ENCODE data around the gene DAO. TPM values are rescaled to one million over a fixed set of nuclear protein-coding genes. Genes with fewer than 3 reads are reported as not detected.

The DAO gene
- not detected in 2 replicates for total RNA-seq

GRCh38 chr12:108879615-108880254 lies at the start of gene DAO:
Gene DAO (plus strand): TSS chr12:108880092. CDS start chr12:108885007, 4,915 bp downstream.

Other genes with a start within 250 kb of the DAO start
- gene SELPLG, start 246.2 kb upstream of the DAO start, total RNA-seq, result 0.11 and 0.26 TPM in 2 replicates
- gene CORO1C, start 148.6 kb upstream of the DAO start, total RNA-seq, result 221 and 264 TPM in 2 replicates
- 20.0 and 23.9 TPM in 2 replicates for gene SSH1, start 22.5 kb upstream of the DAO start, total RNA-seq
- gene SVOP, start 141.0 kb downstream of the DAO start, total RNA-seq, result not detected in 2 replicates
- gene USP30, start 172.5 kb downstream of the DAO start, total RNA-seq, result 5.5 and 6.5 TPM in 2 replicates
- 3.4 and 9.4 TPM in 2 replicates for gene ALKBH2, start 213.4 kb downstream of the DAO start, total RNA-seq
- gene UNG, start 217.5 kb downstream of the DAO start, total RNA-seq, result 19.6 and 21.3 TPM in 2 replicates
- 3.1 and 9.1 TPM in 2 replicates for gene ACACB, start 236.5 kb downstream of the DAO start, total RNA-seq

Measured in dermis lymphatic vessel endothelial cell (primary cell).